Superior temporal gyrus (tissue), 1 donor: Measurements from ENCODE around the gene GLIS1.

Source experiments
- DNase-seq: peaks from one replicate; pipeline ENCODE4 v3.0.0-alpha.2; 2016; ENCODE audit errors: extremely low spot score

The GLIS1 gene

DNA sequence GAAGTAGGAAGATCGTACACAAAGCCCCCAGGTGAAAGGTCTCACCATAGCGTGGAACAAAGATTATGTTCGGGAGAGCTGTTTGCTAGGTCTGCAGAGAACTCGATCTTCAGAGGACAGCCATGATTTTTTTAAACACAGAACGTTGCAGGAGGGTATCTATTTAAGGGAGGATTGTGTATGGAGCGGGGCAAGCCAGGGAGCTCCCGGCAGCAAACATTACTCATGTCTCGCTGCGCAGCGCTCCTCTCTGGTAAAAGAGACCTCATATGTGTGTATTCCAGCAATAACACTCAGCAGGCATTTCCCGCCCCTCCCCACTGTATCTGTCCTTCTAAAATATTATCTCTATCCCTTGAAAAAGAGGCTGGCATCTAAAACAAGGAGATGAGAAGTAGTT lies 2.7 kb downstream of the GLIS1 start:
- DNase-seq = no peak

DNA sequence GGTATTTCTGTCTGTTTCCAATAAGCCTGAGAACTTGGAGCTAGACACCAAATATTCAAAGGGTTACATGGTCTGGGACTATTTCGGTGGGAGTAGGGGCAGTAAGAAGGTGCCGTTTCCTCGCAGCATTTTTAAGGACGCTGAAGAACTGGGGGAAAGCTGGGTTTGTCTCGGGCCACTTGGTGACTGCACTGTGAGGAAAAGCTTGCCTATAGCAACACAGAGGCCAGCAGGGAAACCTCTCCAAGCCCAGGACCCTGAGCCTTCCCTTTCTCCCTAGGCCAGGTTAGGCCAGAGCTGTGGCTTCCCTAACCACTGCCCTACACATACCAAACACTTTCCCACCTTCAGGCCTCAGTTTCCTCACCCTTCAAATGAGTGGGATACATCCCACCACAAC lies 3.3 kb downstream of the GLIS1 start:
- DNase-seq = no peak

DNA sequence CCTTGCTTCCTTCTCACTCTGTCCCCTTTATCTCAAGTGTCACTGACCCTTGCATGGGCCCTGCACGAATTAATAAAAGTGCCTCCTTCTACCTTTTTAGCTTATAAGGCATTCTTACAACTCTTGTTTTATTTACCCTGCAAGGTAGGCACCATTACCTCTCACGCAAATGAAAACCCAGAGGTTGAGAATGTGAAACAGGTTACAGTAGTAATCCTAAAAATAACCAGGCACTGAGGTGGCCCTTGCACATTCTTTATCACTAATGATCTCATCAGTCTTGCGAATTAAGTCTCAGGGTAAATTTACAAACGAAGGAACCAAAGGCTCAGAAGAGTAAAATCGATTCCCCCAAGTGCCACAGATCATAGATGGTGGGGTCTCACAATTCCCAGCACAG lies 3.7 kb downstream of the GLIS1 start:
- DNase-seq = no peak

DNA sequence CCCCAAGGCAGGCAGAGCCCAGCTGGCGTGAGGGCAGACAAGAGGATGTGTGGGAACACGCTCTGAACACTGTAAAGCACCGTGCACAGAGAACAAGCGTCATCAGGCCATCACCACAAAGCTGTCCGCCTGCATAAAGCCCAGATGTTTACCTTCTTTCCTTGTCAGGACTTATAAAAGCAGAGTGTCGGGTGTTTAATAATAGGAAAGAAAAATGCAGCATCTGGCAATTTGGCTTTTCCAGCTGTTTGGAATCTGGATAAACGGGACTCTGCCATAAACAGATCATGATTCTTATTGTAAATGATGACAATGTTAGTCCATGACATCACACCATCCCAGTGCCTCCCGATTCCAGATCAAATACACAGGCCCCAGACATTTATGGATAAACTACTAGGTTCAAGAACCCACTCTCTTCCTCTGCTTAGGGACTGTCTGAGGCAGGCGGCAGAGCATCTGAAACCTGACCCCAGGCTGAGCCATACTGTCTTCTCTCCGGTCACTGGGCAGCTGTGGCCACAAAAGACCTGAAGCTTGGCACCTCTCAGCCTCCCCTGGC lies 4.2 kb downstream of the GLIS1 start:
- DNase-seq = no peak

DNA sequence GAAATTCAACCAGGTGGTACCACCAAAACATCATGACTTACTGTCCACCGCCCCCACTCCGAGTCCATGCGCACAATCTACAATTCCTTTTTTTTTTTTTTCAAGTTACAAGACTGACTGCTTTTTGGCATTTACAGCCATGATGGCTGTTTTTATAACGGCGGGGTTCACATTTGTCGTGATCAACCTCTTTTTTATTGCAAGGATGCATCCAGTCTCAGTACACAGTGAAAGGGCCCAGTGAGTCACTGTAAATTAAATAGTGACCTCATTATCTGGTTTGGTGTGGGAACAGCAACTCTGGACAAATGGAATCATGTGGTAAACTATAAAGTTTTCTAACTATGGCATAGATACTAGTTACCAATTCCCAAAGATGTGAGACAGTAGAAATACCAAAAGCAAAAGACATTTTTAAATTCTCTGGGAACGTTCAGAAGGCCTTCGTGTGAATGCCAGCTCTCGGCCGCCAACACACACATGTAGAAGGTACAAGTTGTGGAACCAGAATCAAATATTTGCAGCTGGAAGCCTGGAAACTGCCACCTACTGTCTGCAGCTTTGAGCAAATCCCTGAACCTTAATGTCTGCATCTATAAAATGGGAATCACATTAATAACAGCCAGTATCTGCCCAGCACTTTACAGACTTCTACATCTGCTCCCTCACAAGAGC lies 4.9 kb downstream of the GLIS1 start:
- no peak for DNase-seq

DNA sequence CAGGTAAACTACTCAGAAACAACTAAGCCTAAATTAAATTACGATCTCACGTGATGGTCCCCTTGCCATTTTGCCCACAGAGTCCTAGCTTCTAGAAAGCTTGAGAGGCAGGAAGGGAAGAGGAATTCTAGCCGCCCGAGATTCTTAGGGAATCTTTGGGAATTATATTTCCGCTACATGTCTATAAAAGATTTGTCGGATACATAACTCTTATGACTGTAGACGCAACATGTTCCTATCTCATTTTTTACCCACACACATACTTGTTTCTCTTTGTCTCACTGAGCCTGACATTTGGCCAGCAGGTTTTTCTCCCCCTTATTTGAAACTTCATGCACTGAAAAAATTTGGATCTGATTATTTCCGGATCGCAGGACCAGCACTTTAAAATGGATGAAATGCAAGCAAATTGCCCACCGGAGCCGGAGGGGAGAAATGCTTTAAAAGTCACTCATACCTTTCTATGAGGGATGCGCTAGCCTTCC lies 5.5 kb downstream of the GLIS1 start:
- no peak for DNase-seq

DNA sequence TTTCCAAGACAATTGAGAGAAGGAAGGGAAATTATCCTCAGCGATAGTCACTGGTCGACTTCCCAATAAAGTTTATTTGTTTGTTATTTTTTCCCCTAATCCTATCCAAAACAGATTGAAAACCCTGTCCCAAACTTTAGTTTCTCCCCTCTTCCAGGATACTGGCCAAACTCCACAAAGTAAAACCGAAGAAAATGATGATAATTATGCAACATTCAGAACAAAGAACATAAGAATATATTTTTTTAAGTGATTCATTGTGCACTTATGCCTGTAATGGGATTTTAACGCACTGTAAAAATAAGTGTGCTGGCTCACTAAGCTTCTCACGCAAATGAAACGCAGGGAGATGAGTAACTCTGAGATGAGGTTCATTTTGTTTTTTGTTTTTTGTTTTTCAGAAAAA lies 6.0 kb downstream of the GLIS1 start:
- no peak for DNase-seq

DNA sequence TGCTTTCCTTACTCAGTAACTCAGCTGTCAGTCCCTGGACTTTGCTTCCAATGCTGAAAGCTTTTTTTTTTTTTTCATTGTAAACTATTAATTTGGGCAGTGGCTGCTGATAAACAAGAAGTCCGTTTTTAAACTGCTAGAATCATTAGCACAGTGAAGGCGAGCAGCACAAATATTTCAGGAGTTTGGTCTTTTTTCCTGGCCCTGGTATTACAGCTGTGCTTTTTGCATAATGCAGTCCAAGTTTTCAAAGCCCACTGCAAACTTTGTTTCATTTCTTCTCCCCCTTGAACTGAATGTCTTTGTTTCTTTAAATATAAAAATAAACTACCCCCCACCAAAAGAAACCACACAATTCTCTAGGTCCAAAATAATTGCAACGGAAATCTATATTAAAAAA lies 6.6 kb downstream of the GLIS1 start:
- DNase-seq = no peak

DNA sequence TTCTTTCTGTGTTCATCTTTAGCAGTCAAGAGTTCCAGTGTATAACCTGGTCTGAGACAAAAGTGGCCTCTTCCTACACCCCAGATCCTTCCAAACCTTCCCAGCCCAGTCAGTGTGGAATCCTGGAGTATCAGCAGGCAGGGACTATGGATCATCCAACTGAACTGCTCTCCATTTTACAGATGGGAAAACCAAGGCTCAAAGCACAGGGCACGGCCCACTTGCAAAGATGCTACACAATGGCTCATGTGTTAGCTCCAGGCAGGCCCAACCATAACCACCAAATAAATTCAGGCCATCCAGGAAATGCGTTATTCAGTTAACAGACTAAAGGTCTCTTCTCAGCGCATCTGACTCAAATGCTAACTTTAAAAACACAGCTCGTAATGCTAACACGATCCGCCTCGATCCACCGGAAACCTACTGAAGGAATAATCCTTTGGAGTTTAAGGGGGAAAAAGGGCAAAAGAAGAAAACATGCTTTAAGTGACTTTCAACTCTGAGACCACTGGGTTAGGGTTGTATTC lies 7.1 kb downstream of the GLIS1 start:
- no peak for DNase-seq

DNA sequence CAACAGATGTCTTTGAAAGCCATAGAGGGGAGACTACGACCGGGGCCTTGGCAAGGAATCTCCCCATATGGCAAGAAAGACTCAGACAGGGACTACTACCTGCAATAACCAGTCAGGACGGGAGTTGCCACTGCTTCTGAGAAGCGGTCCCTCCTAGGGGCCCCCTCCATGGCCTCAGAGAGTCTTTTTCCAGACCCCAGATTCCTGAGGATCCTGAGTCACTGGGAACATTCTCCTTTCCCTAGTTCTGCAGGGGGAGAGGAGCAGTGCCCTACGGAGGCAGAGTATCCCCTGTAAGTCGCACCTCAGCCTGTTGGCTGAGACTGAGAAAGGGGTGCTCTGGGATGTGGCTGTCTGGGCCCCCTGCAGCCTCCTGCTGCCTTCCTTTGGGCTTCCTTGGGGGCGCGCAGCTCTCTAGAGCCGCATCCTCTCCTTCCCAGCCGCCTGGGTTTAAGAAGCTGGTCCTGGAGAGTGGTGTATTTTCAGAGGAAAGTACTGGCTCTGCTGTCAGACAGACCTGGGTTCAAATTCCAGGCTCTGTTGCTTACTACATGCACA lies 7.8 kb downstream of the GLIS1 start:
- DNase-seq = no peak

DNA sequence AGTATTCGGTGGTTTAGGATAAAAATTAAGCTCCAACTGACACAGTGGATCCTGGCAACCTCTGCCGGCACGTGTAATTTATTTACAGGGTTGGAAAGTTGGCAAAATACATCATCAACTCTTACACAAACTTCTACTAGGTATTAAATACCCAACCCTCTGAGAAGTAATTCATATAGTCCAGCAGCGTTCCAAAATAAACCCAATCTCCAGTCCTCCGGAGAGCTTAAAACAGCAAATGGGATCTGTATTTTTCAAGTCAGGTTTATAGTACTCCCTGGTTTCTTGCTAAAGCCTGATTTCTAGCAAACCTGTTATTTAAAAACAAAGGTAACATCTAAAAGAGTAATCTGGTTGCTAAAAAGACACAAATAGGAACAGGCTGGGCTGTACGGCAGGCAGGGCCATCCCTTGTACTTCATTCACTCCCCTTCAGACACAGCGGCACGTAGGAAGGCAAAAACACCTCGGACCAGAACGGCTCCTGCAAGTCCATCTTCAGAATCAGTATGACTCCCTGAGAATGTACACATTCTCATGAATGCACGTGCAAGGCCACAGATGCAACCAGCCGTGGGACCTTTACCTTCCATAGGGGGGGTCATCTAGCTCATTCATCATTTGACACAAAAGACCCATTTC lies 8.6 kb downstream of the GLIS1 start:
- no peak for DNase-seq

DNA sequence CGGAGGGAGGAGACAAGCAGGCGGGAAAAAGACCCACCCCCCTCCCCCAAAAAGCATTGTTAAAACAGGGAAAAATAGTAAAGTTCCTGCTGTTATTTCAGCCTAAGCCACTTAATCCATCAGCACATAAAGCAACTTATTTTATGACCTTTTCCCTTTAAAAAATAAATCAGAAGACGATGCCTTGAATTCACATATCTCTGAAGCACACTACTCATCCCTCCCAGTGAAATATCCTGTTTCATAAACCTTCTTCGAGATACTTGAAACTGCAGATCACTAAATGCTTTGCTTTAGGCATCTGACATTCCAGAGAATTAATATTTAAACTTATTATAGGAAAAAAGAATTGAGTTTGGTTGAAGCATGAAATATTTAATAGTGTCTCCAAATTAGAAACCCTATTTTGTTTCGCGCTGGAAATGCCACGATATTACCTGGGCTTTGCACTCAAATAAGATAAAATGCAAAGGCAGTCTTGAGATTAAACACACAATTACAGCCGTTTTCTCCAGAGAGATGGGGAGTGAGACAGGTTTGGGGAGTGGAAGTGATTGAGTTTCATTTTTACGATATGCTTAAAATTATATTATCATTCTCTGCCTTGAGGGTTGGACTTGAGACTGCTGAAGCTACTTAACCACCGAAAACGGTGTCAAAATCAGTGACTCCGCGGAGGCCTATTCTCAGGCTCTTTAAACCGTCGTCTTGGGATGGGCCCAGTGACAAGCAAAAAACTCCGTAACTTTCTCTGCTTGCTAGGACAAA lies 9.3 kb downstream of the GLIS1 start:
- no peak for DNase-seq

DNA sequence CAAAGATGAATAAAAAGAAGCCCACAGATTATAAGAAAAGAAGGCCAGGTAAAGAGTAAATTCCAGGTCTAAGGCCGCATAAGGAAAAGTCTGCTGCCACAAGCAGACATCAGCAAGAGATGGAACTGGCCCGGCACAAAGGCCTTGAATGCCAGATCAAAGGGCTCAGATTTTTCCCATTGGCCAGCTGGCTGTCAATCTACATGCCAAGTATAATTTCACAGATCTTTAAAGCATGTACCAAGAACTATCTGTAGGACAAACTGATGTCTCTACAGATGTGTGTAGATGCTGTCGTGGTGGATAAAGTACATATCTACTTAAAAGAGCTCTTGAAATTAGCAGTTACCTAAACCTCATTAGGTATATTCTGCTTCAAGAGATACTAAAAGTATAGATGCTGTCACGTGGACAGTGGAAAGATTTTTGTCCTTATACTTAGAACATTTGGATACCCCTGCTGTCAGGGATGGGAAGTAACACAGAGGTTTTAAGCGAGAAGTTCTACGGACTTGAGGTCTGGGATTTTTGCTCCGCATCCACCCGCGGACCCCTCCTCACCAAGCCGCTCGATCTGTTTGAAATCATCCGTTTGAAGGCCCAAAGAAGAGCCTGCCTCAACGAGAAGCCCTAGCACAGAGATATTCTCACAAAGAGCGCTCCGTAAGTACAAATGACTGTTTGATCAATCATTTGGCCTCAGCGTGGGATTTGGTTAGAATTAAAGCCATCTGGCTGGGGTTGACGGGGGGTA lies 10.1 kb downstream of the GLIS1 start:
- no peak for DNase-seq

DNA sequence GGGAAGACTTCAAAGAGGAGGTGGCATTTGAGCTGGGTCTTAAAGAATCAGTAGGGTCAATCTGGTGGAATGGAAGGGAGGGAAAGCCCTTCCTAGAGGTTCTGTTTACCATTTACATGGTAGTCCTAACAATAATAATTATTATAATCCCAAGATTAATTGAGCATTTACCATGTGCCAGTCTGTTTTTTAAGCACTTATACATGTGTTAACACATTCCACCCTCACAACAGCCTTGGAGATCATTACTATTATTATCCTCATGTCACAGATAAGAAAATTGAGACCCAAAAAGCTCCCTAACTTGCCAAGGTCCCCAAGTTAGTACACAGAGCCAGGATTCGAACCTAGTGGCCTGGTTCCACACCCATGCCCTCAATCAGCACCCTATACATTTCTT lies 10.8 kb downstream of the GLIS1 start:
- DNase-seq = no peak

DNA sequence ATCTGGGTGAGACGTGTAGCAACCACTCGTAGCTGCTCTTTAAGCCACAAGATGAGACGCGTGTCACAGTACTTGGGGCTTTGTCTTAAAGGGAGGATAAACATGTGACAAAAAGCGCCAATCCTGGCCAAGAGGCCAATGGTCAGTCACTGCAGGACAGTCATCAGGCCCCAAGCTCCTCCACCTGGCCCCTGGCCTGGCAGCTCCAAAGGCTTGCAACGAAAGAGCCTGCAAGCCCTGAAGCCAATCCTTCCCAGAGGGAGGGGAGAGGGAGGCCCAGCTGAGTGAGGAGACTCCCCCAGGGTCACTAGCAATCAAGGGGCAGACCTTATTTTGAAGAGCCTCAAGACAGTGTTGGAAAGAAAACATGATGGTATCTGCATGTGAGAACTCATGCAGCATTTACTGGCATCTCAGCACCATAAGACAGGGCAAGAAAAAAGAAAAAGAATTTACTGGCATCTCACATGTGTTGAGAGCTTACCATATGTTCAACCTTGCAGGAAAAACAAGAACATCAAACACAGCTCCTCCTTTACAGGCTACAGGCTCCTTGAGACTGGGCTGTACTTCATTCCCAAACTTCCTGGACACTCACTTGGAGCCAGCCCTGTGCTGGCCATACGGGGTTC lies 11.4 kb downstream of the GLIS1 start:
- no peak for DNase-seq

DNA sequence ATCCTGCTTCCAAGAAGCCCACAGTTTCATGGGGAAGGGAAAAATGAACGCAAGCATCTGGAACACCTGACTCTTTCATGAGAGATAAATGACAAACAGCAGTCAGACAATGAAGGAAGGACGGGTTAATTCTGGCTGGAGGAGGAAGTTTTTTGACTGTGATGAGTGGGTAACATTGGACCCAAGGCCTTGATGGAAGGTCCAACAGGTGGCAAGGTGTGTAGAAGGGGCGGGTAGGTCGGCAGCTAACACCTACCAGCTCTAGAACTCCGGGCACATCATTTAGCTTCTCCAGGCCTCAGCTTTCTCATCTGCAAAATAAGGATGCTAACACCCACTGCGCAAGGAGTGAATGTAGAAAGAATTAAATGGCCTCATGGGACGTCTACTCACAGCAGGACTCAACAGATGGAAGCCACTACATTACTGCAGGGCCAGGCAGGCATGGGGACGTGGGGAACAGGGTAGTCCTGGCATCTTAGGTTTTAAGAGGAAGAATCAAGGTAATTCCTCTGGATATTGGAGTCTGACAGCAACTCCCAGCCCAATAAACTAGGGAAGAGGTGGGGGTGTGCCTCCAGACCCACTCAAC lies 12.9 kb downstream of the GLIS1 start:
- no peak for DNase-seq

DNA sequence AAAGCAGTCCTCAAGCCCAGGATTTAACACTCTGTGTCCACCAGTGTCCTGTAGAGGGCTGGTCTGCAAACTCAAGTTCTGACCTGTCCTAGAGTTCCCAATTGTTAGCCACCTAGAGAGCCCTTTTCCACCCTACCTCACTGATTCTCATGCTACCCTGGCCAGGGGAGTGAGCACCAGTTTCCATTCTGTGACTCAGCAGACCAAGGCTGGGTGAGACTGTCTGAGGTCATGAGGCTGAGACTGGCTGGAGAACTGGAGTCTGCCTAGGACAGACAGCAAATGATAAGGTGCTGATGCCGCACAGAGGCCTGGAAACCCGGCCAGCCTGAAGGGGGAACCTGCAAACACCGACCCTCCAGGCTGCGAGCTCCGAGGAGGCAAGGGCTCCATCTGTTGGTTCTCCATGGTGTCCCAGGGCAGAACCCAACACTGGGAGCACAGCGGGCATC lies 13.7 kb downstream of the GLIS1 start:
- no peak for DNase-seq

DNA sequence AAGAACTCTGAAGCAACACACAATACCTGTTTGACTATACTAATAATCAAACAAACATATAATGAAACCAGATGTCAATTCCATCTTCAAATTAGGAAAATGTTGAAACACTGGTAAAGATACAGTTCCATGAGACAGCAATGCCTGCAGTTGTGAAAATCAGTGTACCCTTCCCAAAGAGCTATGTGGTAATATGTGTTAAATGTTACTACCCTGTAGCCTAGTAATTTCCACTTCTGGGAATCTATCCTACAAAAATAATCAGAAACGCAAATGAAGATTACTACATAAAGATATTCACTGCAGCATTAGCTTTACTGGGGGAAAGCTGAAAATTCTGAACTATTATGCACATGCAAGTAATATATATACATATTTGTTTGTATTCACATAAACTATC lies 16.9 kb downstream of the GLIS1 start:
- DNase-seq = no peak

DNA sequence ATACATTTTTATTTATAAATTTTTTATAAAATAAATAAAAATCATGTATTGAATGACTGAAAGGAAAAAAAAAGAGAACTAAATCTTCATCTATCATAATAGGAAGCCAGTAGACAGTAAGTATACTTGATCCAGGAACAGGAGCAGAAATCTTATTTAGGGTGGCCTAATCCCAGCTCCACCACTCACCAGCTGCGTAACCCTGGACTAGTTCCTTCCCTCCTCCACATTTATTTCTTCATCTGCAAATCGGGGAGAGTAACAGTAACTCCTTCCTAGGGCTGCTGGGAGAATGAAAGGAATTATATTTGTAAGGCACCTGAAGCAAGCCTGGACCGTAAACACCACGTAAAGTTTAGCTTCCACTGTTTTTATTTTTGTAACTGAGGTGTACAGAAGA lies 17.9 kb downstream of the GLIS1 start:
- DNase-seq = no peak

DNA sequence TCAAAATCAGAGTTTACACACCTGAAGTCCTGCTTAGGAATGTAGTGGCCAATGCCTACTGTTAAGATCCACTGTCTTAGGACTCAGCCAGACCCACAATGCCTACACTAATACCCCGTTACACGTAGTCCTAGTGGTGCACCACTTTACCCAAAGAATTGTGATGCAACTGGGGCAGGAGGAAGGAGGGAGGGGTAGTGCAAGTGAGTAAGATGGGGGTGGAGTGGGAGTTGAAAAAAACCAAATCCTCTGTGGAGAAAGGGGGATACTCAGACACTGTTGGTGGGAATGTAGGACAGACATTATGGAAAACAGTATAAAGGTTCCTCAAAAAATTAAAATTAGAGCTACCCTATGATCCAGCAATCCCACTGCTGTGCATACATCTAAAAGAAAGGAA lies 19.5 kb downstream of the GLIS1 start:
- DNase-seq = no peak
